DOHH2 (cell line): ENCODE measurements around the gene OR13J1.

ENCODE experiments used
- H3F3A ChIP-seq: fragments of 200-600 bp; sonication (generic), shearing (Covaris generic); 2 replicates; pipeline ENCODE4 v1.6.0; 2016; ENCODE audit warnings: antibody characterized with exemption, mild to moderate bottlenecking; ENCODE audit not compliant: control insufficient read depth, insufficient read depth
- H3K27ac ChIP-seq: fragments of 200-600 bp; sonication (generic); 2 replicates; pipeline ENCODE4 v1.5.1; 2014; ENCODE audit warnings: low read depth, mild to moderate bottlenecking, low read length, moderate library complexity
- H3K27me3 ChIP-seq: fragments of 200-600 bp; sonication (generic); 2 replicates; pipeline ENCODE4 v1.6.1; 2014; ENCODE audit warnings: mild to moderate bottlenecking, low read length, mixed read lengths; ENCODE audit not compliant: control insufficient read depth
- H3K36me3 ChIP-seq: fragments of 200-600 bp; sonication (generic); 2 replicates; pipeline ENCODE4 v1.6.1; 2014; ENCODE audit warnings: mild to moderate bottlenecking, low read length, moderate library complexity, mixed read lengths; ENCODE audit not compliant: control insufficient read depth
- H3K4me1 ChIP-seq: fragments of 200-600 bp; sonication (generic); 2 replicates; pipeline ENCODE4 v1.6.1; 2014; ENCODE audit warnings: mild to moderate bottlenecking, low read length, mixed read lengths; ENCODE audit not compliant: control insufficient read depth
- H3K4me2 ChIP-seq: fragments of 200-600 bp; sonication (generic); 2 replicates; pipeline ENCODE4 v1.6.0; 2014; ENCODE audit warnings: mild to moderate bottlenecking, low read length, moderate library complexity
- H3K4me3 ChIP-seq: fragments of 200-600 bp; sonication (generic); 2 replicates; pipeline ENCODE4 v1.5.1; 2014; ENCODE audit warnings: mild to moderate bottlenecking, low read length, mixed read lengths
- H3K79me2 ChIP-seq: fragments of 200-600 bp; sonication (generic); 2 replicates; pipeline ENCODE4 v1.6.1; 2014; ENCODE audit warnings: mild to moderate bottlenecking, low read length, mixed read lengths; ENCODE audit not compliant: control insufficient read depth
- H3K9me2 ChIP-seq: fragments of 200-600 bp; sonication (generic); replicated peaks from 2 replicates; pipeline ENCODE4 v1.6.1; 2014; ENCODE audit warnings: mild to moderate bottlenecking, low read length, mixed read lengths; ENCODE audit not compliant: control insufficient read depth
- H3K9me3 ChIP-seq: fragments of 200-600 bp; sonication (generic); 2 replicates; pipeline ENCODE4 v1.6.1; 2014; ENCODE audit warnings: antibody characterized with exemption, low read length, mixed read lengths; ENCODE audit not compliant: control insufficient read depth, insufficient read depth
- H4K20me1 ChIP-seq: fragments of 200-600 bp; sonication (generic); 2 replicates; pipeline ENCODE4 v1.6.0; 2014; ENCODE audit warnings: low read depth, mild to moderate bottlenecking, antibody characterized with exemption, low read length, moderate library complexity; ENCODE audit not compliant: control insufficient read depth, insufficient read depth
- CTCF ChIP-seq: fragments of 200-600 bp; sonication (generic); IDR thresholded peaks from one replicate; pipeline ENCODE4 v1.5.1; 2014; ENCODE audit warnings: antibody characterized with exemption, mild to moderate bottlenecking, low read depth, low read length; ENCODE audit not compliant: poor library complexity, severe bottlenecking
- EZH2phosphoT487 ChIP-seq: fragments of 200-600 bp; sonication (generic); IDR thresholded peaks from 2 replicates; pipeline ENCODE4 v1.6.1; 2017; ENCODE audit warnings: borderline replicate concordance, mild to moderate bottlenecking, antibody characterized with exemption, low read length, moderate library complexity, mixed read lengths

OR13J1 gene

GRCh38 chr9:35856882-35857281 lies 13.3 kb downstream of the OR13J1 start:
- Histone ChIP-seq H3K4me3 (no peak overlapping the region), H3K27ac (no peak overlapping the region)

GRCh38 chr9:35856206-35856605 lies 14.0 kb downstream of the OR13J1 start:
- Histone ChIP-seq H4K20me1 (no peaks in the 10 kb centered on the region), H3K4me2 (no peak overlapping the region), H3K36me3 (no peaks in the 10 kb centered on the region), H3F3A (no peaks in the 10 kb centered on the region), H3K79me2 (no peaks in the 10 kb centered on the region), H3K9me3 (no peaks in the 10 kb centered on the region), H3K27me3 (peaks cover 9% of the 10 kb centered on the region; the same call in 1 of the 2 replicates), H3K4me3 (no peak overlapping the region), H3K27ac (no peak overlapping the region), H3K4me1 (no peaks in the 10 kb centered on the region), H3K9me2 (no peaks in the 10 kb centered on the region)
- no peak for TF ChIP-seq CTCF
- TF ChIP-seq EZH2phosphoT487, result no peak

More at GRCh38 chr9:35856882-35857281, 13.3 kb downstream of the OR13J1 start:
- Histone ChIP-seq H3K4me1 (no peaks in the 10 kb centered on the region), H3K9me2 (no peaks in the 10 kb centered on the region), H3K4me2 (no peak overlapping the region), H4K20me1 (no peaks in the 10 kb centered on the region), H3K9me3 (no peaks in the 10 kb centered on the region), H3K79me2 (no peaks in the 10 kb centered on the region), H3F3A (no peaks in the 10 kb centered on the region), H3K27me3 (peaks cover 14% of the 10 kb centered on the region), H3K36me3 (no peaks in the 10 kb centered on the region)
- TF ChIP-seq EZH2phosphoT487, result no peak
- no peak for TF ChIP-seq CTCF

DNA sequence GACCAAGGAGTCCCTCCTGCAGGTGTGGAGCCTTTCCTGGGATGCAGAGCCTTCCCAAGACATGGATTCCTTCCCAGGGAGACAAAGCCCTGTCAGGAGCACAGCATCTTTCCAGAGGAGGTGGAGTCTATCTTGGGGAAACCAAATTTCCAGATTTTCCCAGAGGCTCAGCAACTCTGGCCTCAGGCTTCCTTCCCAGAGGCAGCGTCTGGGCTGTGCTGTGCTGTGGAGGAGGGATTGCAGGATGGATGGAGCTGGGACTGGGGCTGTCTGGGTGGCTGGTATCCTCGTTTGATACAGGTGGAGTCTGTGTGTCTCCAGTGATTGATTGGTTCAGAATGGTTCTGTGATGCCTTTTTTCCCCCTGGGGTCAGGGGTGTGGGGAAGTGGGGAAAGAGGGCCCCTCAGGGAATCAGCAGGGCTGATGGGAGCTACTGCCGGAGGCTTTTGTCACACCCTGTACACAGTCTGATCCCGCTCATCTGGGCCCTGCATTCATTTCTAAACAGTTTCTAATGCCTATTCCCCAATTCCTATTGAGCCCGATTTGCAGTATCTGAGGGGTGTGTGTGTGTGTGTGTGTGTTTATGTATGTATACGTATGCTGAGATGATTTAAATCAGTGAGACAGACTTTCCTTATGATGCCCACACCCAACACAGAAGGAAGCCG lies 16.0 kb downstream of the OR13J1 start:
- Histone ChIP-seq H3K4me2 (no peak overlapping the region), H3K27ac (no peak overlapping the region), H3K79me2 (no peaks in the 10 kb centered on the region)

More for the DNA sequence above, 16.0 kb downstream of the OR13J1 start:
- H3K36me3 ChIP-seq, result no peaks in the 10 kb centered on the region
- TF ChIP-seq EZH2phosphoT487, result no peak
- H3K4me1 ChIP-seq, result no peaks in the 10 kb centered on the region
- H4K20me1 ChIP-seq, result no peaks in the 10 kb centered on the region
- H3K9me3 ChIP-seq, result no peaks in the 10 kb centered on the region
- no peak overlapping the region for H3K4me3 ChIP-seq
- H3K27me3 ChIP-seq, result peaks cover 9% of the 10 kb centered on the region; the same call in 1 of the 2 replicates
- H3F3A ChIP-seq, result no peaks in the 10 kb centered on the region
- no peaks in the 10 kb centered on the region for H3K9me2 ChIP-seq
